GM12874 (cell line): Measurements from ENCODE around the gene NUDT22.

ENCODE experiments used
- TF ChIP-seq, protein P1 (sequence below): IDR thresholded peaks from 2 replicates; pipeline ENCODE4 v1.5.1; 2011; ENCODE audit warnings: low read depth, mild to moderate bottlenecking, control low read depth, low read length, moderate library complexity; ENCODE audit not compliant: insufficient read depth

Gene NUDT22

DNA sequence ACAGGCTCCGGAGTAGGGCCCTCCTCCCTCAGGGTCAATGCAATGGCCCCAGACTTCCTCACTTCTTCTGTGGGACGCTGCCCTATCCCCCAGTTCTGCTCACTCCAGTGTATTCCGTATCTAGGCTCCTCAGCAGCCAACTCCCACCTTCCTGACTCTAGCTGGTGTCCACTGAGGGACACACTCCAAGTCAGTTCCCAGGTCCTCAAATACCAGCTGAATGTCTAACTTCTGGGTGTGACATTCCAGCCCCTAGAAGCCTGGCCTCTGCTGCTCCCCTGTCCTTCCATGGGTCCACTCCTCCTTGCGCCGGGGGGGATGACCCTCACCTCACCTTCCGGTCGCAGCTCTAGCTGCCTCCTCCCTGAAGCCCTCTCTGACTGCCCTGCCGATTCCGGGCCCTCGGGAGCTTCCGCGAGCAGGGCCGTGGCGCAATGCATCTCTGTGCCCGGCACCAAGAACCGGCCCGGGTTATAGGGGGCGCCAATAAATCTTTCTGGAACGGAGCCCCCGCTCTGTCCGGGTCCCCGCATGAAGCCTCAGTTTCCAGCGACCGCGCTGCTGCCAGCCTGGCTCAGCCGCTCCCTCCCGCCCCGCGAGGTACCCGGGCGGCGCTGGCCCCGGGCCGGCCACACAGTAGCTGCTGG is 42.9 kb downstream of the NUDT22 start:
- TF ChIP-seq, protein P1, sequence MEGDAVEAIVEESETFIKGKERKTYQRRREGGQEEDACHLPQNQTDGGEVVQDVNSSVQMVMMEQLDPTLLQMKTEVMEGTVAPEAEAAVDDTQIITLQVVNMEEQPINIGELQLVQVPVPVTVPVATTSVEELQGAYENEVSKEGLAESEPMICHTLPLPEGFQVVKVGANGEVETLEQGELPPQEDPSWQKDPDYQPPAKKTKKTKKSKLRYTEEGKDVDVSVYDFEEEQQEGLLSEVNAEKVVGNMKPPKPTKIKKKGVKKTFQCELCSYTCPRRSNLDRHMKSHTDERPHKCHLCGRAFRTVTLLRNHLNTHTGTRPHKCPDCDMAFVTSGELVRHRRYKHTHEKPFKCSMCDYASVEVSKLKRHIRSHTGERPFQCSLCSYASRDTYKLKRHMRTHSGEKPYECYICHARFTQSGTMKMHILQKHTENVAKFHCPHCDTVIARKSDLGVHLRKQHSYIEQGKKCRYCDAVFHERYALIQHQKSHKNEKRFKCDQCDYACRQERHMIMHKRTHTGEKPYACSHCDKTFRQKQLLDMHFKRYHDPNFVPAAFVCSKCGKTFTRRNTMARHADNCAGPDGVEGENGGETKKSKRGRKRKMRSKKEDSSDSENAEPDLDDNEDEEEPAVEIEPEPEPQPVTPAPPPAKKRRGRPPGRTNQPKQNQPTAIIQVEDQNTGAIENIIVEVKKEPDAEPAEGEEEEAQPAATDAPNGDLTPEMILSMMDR = no peak

DNA sequence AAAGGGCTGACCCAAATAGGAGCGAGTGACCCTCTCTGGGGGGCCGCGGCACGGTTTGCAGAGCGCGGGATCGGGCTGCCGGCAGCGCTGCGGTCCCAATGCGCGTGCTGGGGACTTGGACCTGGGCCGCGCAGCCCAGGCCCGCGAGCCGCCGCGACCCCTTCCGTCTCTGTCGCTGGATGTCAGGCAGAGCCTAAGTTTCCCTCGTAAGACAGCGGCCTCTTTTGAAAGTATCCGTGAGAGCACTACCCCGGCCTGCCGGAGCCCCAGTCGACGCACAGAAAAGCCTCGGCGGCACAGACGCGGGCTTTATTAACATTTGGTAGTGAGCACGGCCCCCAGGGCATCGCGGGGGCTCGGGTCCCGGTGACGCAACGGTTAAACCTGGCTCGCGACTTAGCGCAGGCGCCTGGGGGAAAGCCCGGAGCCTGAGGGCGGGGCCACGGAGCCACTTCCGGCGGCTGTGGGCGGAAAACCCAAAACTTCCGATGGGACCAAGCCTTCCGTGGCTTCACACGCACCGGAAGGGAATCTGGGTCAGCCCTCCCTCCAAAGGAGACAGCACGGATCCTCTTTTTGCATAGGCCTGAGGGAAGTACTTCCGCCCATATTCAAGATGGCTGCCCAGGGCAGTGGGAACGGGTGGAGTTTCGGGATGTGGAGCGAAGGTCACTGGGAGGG is 43.6 kb downstream of the NUDT22 start:
- TF ChIP-seq, protein P1 = 0 out of 2 replicates have a peak, but pooled peaks have one; percentile 0

DNA sequence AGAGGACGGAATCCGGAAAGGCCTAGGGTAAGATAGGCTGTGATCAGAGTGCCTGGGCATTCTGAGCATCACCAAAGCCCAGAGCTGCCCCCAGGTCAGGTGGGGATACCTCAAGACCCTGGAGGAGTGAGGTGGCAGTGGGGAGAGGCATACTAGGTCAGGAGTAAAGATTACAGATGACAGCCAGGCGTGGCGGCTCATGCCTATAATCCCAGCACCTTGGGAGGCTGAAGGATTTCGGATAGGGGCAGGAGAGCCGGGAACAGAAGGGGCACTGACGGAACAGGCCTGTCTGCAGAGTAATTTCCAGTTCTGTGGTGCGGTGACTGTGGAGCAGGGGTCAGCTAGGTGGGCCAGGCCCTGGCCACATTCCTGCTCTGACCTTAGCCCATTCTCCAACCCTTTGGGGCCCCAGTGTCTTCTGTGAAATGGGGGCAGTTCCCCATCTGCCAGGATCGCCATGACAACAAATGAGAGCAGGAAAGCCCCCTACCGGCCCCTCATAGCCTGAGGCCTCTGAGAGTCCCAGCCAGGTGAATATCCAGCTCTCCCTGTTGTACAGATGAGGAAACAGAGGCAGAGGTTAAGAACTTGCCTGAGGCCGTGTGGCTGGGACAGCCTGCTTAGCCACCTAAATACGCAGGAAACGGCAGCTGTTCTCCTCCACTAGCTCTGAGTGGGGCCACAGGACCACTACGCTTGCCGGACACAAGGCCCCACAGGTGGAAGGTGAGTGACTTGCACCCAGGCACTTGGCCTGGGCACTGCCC is 49.1 kb downstream of the NUDT22 start:
- TF ChIP-seq, protein P1 = no peak

DNA sequence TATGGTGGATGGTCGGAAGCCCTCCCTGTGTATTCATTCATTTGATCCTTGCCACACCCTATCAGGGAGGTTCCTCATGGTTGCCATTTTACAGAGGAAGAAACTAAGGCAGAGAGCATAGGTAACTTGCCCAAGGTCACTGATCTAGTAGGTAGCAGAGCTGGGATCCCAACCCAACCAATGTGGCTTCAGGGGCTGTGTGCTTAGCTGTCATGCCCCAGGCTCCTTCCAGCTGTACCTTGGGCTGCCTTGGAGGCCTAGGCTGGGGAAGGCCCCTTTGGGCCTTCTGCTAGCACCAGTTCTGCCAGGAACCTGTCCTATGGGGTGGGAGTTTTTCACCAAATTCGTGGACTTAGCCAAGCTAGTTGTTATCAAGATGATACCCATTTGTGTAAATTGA is 49.8 kb downstream of the NUDT22 start:
- TF ChIP-seq, protein P1 = no peak

DNA sequence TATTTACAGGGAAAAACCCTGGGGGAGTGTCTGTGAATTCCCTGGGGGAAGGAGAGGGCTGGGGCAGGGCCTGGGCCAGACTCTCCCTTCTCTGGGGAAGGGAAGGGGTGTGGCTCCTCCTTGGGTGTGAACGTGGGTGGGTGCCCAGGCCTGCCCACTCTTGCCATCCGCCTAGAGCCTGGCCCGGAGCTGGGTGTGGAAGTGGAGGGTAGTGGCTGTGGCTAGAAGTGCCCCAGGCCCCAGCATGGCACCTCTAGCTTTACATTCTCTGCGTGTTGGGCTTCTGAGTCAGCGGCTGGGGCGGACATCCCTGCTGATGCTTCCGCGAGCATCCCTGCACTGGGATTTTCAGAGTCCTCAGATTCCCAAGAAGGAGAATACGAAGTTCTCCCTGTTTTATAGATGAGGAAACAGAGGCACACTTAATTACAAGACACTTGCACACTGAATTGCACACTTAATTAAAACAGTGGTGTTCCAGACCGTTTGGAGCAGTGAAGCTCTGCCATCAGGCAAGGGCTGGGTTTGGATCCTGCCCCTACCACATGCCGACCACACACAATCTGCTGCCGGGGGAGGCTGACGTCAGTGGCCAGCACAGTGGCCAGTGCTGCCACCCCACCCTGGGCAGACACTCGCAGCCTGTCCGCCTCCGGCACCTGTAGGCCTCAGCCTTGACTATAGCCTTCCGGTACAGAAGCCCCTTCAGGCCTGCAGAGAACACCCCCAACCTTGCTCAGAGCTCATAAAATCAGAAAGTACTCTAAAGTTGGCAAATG is 50.8 kb downstream of the NUDT22 start:
- TF ChIP-seq, protein P1 = no peak

DNA sequence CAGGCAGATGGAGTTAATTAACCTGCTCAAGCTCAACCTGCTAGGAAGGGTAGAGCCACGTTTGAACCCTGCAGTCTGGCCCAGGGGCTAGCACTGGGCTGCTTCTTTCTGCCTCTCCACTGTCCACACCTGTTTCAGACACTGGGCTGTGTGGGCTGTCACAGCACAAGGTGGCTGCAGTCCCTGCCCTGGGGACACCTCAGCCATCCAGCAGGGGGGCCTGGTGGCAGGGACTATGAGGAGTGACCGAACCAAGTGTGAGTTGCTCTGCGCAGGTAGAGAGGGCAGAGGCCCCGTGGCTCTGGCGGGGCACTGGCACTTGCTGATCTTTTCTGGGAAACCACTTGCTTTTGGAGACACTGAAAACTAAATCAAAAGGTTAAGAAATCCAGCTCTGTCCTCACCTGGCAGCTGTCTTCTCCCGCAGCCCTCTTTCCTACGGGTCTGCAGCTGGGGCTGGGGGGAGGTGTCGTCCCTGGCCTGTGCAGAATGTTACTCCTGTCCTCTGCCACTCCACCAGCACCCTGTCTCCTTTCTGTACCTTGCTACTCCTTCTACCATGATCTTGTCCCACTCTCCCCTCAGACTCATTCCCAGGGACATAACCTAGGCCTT is 52.6 kb downstream of the NUDT22 start:
- TF ChIP-seq, protein P1 = no peak
